Ovary (tissue), 9 donors: ENCODE data around the gene LHX4. TPM values are rescaled to one million over a fixed set of nuclear protein-coding genes. Genes with fewer than 3 reads are reported as not detected.

Source experiments
- DNase-seq, 5 donors: peaks; one replicate each; pipeline ENCODE4 v3.0.0-alpha.2; 2019 to 2020
- H3K27ac ChIP-seq, 2 donors: fragments of 200-600 bp; one replicate each; pipeline versions ENCODE4 v1.5.1 to v1.8.0; 2019 to 2022
- H3K27me3 ChIP-seq: fragments of 200-600 bp; one replicate; pipeline ENCODE4 v1.8.0; 2022
- H3K36me3 ChIP-seq: fragments of 200-600 bp; sonication (generic); one replicate; pipeline ENCODE4 v1.5.1; 2019
- H3K4me1 ChIP-seq: one replicate; pipeline ENCODE4 v1.8.1; 2013; ENCODE audit warnings: mild to moderate bottlenecking, moderate library complexity; ENCODE audit not compliant: insufficient read depth
- H3K4me3 ChIP-seq: fragments of 200-600 bp; sonication (generic); one replicate; pipeline ENCODE4 v1.5.1; 2017
- H3K9me3 ChIP-seq, 2 donors: fragments of 200-600 bp in 1 of 2; sonication (generic) in 1 of 2; one replicate each; pipeline versions ENCODE4 v1.5.1 to v1.8.1; 2013 to 2019; ENCODE audit warnings: mild to moderate bottlenecking in 1 of 2, moderate library complexity in 1 of 2
- CTCF ChIP-seq, 3 donors: fragments of 450-650 bp in 2 of 3; fragments of 200-600 bp in 1 of 3; IDR thresholded peaks; one replicate each; pipeline versions ENCODE4 v1.5.1 to v1.8.0; 2016 to 2022; ENCODE audit warnings: antibody characterized with exemption in 3 of 3, mild to moderate bottlenecking in 1 of 3
- EP300 ChIP-seq: sonication (generic); formaldehyde crosslinking; IDR thresholded peaks from one replicate; pipeline ENCODE4 v1.6.1; 2017; ENCODE audit warnings: antibody characterized with exemption
- POLR2A ChIP-seq: fragments of 450-650 bp; IDR thresholded peaks from one replicate; pipeline ENCODE4 v1.6.1; 2017; ENCODE audit warnings: antibody characterized with exemption, mild to moderate bottlenecking, moderate library complexity
- WGBS, 3 donors: extraction: QIAGEN DNeasy Blood & Tissue Kit in 1 of 3; methylation state at CpG; one replicate each; pipeline versions ENCODE4 v1.1.5 to v1.1.7; 2013 to 2017; 5-methylcytosine and 5-hydroxymethylcytosine counted together
- intact Hi-C, 4 donors: fragments of 100-400 bp; cut with DNase I; formaldehyde crosslinking; loops; one replicate each; pipeline versions ENCODE4 v1.11.0 to v1.15.1; 2022 to 2023
- polyA plus RNA-seq, 2 donors: library from polyadenylated mRNA; stranded (reverse); fragments of 200-250 nt in 1 of 2; fragments of 350-450 nt in 1 of 2; fragmentation: Illumina TruSeq in 1 of 2; extraction: RNeasy Lipid Tissue Mini Kit (QIAGEN cat#74804) in 1 of 2; gene quantifications; one replicate each; pipeline ENCODE4 v1.2.3, GENCODE V29; 2013 to 2014
- total RNA-seq, 7 donors: library from RNA; depleted of rRNA in 2 of 7; stranded (reverse); fragments of >200 nt in 2 of 7; fragmentation: NEBNext Ultra II Directional in 3 of 7; extraction: Animal tissue kit (Norgen Biotek cat#: 25700) in 3 of 7; gene quantifications; one replicate each; pipeline versions ENCODE4 v1.1.0 to v1.2.4, GENCODE V29; 2016 to 2023
- donor health status: DM: no; HTN: no; CAD: no; lungs with moderate emphysema.
- donor health status: DM: no; HTN: no; CAD: no.
- donor health status: Bipolar disorder and iron deficiency.
- donor health status: DM: yes; HTN: yes; CAD: no.
- donor health status: DM: no; HTN: no; CAD: no.
- donor health status: DM: yes; HTN: yes; CAD: no.

The LHX4 gene
- total and polyA plus RNA-seq, 9 donors: 0.05 to 0.10 TPM; not detected in 7

- TF ChIP-seq POLR2A (no peak), EP300 (no peak), CTCF (IDR thresholded peaks at IDR 0.05) (no peak)
- WGBS, 3 donors: 51 to 61% (median 56%) methylated on average over 9 of the region's 9 CpGs
- no peaks in the 10 kb centered on the region for H3K9me3 ChIP-seq
Observed at GRCh38 chr1:180268556-180269075, 38.6 kb downstream of the LHX4 start.

DNA sequence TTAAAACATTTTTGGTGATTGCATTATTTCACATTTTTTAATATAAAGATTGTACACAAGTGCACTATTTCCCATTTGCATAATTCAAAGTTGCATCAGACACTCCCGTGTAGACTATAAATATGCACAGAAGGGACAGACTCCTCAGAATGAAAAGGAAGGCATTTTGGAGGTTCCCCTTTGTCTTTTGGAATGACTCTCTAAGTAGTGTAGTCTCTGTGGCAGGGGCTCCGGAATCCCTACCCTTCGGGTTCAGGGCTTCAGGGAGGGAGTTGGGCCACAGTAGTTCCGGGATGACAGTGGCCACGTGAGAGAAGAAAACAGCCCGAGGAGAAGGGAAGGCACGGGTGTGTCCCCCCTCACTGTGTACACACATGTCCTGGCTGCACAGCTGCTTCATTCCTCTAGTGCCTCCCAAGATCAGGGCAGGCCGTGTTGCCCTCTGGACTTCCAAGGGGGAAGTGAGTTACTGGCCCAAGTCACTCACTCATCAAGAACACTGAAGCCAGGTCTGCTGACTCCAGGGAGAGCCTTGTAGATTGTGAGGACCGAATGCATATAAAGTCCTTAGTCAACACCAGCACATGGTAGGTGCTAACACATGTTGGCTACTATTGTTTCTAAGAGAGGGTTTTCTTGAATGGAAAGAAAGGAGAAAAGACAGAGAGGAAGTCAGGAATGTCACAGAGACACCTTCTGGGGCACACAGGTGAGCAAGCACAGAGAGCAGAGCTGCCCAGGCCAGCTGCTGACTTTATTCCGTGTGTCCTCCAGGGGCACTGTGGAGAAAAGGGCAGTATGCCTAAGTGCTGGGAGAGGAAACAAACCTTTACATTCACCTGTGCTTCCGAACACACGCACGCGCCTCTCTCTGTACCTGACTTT lies 39.8 kb downstream of the LHX4 start:
- H3K36me3 ChIP-seq: no peaks in the 10 kb centered on the region
- H3K9me3 ChIP-seq: no peaks in the 10 kb centered on the region
- 87 to 91% (median 88%) methylated on average over 14 of the region's 14 CpGs for WGBS, 3 donors
- no peaks in the 10 kb centered on the region for H3K27me3 ChIP-seq
- intact Hi-C loops: no loop called here
- no peak for TF ChIP-seq EP300
- TF ChIP-seq CTCF (IDR thresholded peaks at IDR 0.05): no peak
- no peak for TF ChIP-seq POLR2A
- H3K27ac ChIP-seq: no peak overlapping the region
- H3K4me3 ChIP-seq: no peak overlapping the region
- peaks cover 5% of the 10 kb centered on the region for H3K4me1 ChIP-seq
- DNase-seq: no peak

More at GRCh38 chr1:180268556-180269075, 38.6 kb downstream of the LHX4 start:
- Histone ChIP-seq H3K27me3 (no peaks in the 10 kb centered on the region), H3K27ac (no peak overlapping the region), H3K4me3 (no peak overlapping the region), H3K36me3 (no peaks in the 10 kb centered on the region), H3K4me1 (peaks cover 5% of the 10 kb centered on the region)
- DNase-seq: no peak
- intact Hi-C loops: no loop called here

DNA sequence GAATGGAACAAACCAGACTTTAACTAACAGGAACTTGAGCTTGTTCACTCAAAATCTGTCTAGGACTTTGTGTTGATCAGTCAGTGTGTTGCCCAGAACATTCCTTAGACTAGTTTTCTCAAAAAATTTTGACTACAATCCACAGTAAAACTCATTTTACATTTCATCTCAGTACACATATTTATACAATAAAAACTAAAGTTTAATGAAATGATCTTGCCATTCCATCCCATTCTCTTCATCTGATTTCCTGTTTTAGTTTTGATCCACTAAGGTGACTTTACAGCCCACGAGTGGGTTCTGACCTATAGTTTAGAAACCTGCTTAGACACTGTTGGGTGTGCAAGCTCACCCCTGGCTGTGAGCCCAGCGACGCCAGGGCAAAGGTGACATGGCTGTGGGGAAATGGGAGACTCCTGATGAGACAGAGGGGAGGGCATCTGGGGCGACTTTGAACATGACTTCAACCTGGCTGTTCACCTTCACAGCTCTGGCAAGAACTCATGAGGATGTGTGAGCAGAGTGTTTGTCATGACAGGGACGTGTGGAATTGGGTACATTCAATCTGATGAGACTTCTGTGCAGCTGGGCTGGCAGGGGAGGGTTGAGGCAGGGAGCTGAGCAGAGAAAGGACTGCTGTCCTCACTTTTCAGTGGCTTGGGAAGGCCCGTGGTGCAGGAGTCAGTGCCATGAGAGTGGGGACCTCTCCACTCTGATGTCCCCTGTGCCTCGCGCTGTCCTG lies 40.6 kb downstream of the LHX4 start:
- TF ChIP-seq CTCF (IDR thresholded peaks at IDR 0.05): no peak
- no peak for TF ChIP-seq POLR2A
- TF ChIP-seq EP300: no peak
- no peaks in the 10 kb centered on the region for H3K27me3 ChIP-seq
- no peak overlapping the region for H3K27ac ChIP-seq
- no peak overlapping the region for H3K4me3 ChIP-seq
- H3K9me3 ChIP-seq: no peaks in the 10 kb centered on the region
- no peaks in the 10 kb centered on the region for H3K36me3 ChIP-seq
- intact Hi-C loops: no loop called here
- 25 to 45% (median 29%) methylated on average over 8 of the region's 8 CpGs for WGBS, 3 donors
- DNase-seq: no peak
- peaks cover 5% of the 10 kb centered on the region for H3K4me1 ChIP-seq
